Mammary microvascular endothelial cell (primary cell): Measurements from ENCODE around the gene SYT12. TPM values are rescaled to one million over a fixed set of nuclear protein-coding genes. Genes with fewer than 3 reads are reported as not detected.

ENCODE experiments used
- total RNA-seq: library from RNA; depleted of rRNA; stranded (reverse); fragments of >200 nt; gene quantifications from 2 replicates; pipeline ENCODE4 v1.2.3, GENCODE V29; 2015

Gene SYT12, protein sequence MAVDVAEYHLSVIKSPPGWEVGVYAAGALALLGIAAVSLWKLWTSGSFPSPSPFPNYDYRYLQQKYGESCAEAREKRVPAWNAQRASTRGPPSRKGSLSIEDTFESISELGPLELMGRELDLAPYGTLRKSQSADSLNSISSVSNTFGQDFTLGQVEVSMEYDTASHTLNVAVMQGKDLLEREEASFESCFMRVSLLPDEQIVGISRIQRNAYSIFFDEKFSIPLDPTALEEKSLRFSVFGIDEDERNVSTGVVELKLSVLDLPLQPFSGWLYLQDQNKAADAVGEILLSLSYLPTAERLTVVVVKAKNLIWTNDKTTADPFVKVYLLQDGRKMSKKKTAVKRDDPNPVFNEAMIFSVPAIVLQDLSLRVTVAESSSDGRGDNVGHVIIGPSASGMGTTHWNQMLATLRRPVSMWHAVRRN
- total RNA-seq: not detected in 2 replicates

GRCh38 chr11:67022961-67023956, at the start of gene SYT12:
SYT12 (plus strand) TSS chr11:67023134; CDS start chr11:67030145, 7,011 bp downstream.

DNA sequence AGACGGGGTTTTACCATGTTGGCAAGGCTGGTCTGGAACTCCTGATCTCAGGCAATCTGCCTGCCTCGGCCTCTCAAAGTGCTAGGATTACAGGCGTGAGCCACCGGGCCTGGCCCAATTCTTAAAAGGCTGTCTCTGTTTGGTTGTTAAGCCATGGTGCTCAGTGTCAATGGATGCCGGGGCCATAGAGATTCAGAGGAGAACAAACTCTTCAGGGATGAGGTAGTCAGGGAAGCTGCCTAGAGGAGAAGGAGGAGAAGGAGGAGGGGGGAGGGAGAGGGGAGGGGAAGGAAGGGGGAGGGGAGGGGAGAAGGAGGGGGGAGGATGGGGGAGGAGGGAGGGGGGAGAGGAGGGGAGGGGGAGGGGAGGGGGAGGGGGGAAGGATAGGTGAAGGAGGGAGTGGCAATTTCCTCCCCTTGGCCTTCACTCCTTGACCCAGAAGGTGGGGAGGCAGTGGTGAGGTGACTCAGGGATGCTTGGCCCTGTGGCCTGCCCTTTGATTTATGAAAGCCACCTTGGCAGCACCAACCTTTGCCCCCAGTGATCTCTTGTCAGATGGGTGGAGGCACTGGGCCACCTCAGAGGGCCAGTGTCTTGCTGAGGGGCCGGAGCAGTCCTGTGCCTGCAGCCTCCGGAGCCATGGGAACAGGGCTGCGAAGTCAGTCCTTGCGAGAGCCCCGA, 48.1 kb upstream of the SYT12 start, which contains the start of gene C11orf86:
C11orf86 (plus strand) TSS at position 581 of the 681 bp plus-strand sequence; CDS start at position 640, 59 bp downstream.

GRCh38 chr11:67056267-67057204, 33.6 kb downstream of the SYT12 start, which contains the start of gene RHOD:
RHOD (plus strand) TSS chr11:67056847; CDS start chr11:67056903, 56 bp downstream.

Other genes with a start within 250 kb of the SYT12 start
- gene RCE1, start 179.7 kb upstream of the SYT12 start, total RNA-seq: 19.3 and 26.4 TPM in 2 replicates
- 34.3 and 40.2 TPM in 2 replicates for gene LRFN4, start 166.1 kb upstream of the SYT12 start, total RNA-seq
- 10.2 and 11.1 TPM in 2 replicates for gene PC, start 64.8 kb upstream of the SYT12 start, total RNA-seq
- not detected in 2 replicates for gene C11orf86, start 47.8 kb upstream of the SYT12 start, total RNA-seq
- 16.4 and 26.0 TPM in 2 replicates for gene RHOD, start 33.7 kb downstream of the SYT12 start, total RNA-seq
- 28.8 and 28.9 TPM in 2 replicates for gene KDM2A, start 96.1 kb downstream of the SYT12 start, total RNA-seq
- 43.1 and 47.3 TPM in 2 replicates for gene GRK2, start 243.3 kb downstream of the SYT12 start, total RNA-seq